22Rv1 (cell line): ENCODE measurements around the gene RNLS.
"Not testable (repeated sequence)": the region's sequence is repeated elsewhere in the genome, so short reads cannot be mapped to it uniquely, and the experiment has no call there.

Source experiments
- H3K27ac ChIP-seq: fragments of 450-650 bp; 2 replicates; pipeline ENCODE4 v1.5.1; 2017
- CTCF ChIP-seq: fragments of 450-650 bp; IDR thresholded peaks from 2 replicates; pipeline ENCODE4 v1.5.1; 2017; ENCODE audit warnings: mild to moderate bottlenecking
- ZFX ChIP-seq: fragments of 450-650 bp; IDR thresholded peaks from 2 replicates; pipeline ENCODE4 v1.6.1; 2017; ENCODE audit warnings: antibody characterized with exemption, borderline replicate concordance

RNLS gene

DNA sequence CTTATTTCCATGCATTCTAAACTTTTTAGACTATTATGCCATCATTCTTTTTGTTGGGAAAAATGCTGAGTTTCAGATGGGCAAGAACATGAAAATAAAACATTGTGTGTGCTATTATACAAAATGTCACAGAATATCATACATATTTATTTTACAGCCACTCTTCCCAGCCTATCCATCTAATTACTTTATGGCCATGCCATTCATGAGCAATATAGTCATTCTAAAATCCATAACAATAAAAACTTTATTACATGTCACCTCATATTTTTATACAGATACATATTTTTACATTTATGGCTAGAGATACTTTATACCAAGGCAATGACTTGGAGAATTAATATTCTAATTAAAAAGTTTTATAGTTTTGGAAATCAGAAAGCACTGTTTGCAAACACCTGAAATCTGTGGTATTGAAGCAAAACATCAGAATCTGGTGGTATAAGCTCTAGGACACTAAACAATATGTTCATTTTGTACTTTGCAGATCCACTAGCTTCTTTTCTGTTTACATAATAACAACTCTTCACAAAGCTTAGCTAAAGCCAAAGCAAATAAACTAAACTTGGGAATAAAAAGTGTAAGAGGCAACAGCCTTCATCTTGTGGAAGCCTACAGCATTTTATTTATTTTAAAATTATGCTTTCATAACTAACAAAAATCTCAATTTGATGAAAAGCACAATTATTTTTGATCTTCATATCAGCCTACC is 210.1 kb downstream of the RNLS start:
- TF ChIP-seq CTCF (no peak), ZFX (no peak)
- H3K27ac ChIP-seq = no peak overlapping the region

GRCh38 chr10:88372051-88372715 is 210.9 kb downstream of the RNLS start:
- no peak overlapping the region for H3K27ac ChIP-seq

GRCh38 chr10:88370713-88371112 is 212.4 kb downstream of the RNLS start:
- TF ChIP-seq ZFX = no peak
- TF ChIP-seq CTCF = no peak

More at GRCh38 chr10:88372051-88372715, 210.9 kb downstream of the RNLS start:
- TF ChIP-seq ZFX (no peak), CTCF (no peak)

GRCh38 chr10:88366772-88367171 is 216.3 kb downstream of the RNLS start:
- H3K27ac ChIP-seq = no peak overlapping the region
- TF ChIP-seq CTCF = no peak
- TF ChIP-seq ZFX = no peak

More at GRCh38 chr10:88370713-88371112, 212.4 kb downstream of the RNLS start:
- no peak overlapping the region for H3K27ac ChIP-seq

GRCh38 chr10:88361995-88362807 is 220.9 kb downstream of the RNLS start:
- TF ChIP-seq ZFX (no peak), CTCF (no peak)

DNA sequence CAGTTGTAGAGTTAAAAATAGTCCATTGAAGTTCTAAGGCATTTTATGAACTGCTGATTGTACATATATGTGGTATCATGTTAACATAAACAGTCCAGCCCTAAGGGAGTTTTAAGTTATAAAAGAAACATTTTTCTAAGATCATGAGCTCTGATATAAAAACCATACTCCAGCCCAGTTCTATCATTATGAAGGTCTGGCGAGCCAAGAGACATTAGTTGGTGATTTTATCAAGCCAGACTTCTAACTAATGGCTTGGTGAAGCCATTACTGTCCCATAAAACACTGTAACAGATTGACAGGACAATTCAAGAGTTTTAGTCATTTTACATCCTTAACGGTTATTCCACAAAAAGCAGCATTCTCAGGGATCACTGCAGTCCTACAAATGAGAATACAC is 221.6 kb downstream of the RNLS start:
- TF ChIP-seq CTCF = no peak
- no peak for TF ChIP-seq ZFX
- H3K27ac ChIP-seq = no peak overlapping the region

More at GRCh38 chr10:88361995-88362807, 220.9 kb downstream of the RNLS start:
- no peak overlapping the region for H3K27ac ChIP-seq

- not testable (repeated sequence) for H3K27ac ChIP-seq
Observed at GRCh38 chr10:88355750-88356149, 227.4 kb downstream of the RNLS start.
